ENCODE data around the gene TRPV6. TPM values are rescaled to one million over a fixed set of nuclear protein-coding genes. Genes with fewer than 3 reads are reported as not detected.

The TRPV6 gene
- total and polyA plus RNA-seq, 2 of the 4 experiments (the other 2 are of a cell fraction): 0.03 TPM; not detected in 1

DNA sequence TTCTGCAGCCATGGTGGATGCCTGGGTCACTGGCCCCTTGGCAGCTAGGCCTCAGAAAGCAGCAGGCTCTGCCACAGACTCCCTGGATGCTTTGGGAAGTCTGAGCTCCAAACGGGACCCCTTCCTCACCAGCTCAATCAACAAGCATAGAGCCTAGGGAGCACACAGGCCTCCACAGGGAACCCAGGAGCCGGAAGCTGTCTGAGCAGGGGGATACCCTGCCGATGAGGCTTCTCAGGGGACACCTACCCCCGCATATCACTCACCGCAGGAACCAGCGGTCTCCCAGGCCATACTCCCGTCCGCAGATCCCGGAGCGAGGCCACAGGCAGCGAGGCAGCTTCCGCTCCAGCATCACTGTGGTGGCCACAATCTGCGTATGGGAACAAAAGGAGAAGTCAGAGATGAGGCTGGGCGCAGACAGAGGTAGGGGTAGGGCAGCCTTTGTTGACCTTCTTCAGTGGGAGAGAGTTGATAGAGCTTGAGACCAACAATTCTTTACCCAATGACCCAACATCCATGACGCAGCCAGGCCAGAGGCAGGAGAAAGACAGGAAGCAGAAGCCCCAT lies 13.4 kb downstream of the TRPV6 start:
- Histone ChIP-seq H4K5ac (ENCODE audit: low read depth, low read length) (no peak overlapping the region), H3K23ac (ENCODE audit: low read depth, low read length) (no peak overlapping the region), H3K36me3 (ENCODE audit: control insufficient read depth, insufficient read depth, low read length) (no peaks in the 10 kb centered on the region), H3K4ac (ENCODE audit: low read depth, low read length) (no peak overlapping the region), H2BK15ac (ENCODE audit: low read depth, low read length) (no peak overlapping the region), H4K8ac (ENCODE audit: low read depth in 2 of 2, low read length in 2 of 2) (no peak overlapping the region), H3K14ac (replicated peaks; ENCODE audit: low read depth, low read length) (no peak overlapping the region), H3K4me2 (ENCODE audit: low read depth, low read length) (no peak overlapping the region), H3K9me3 (ENCODE audit: control insufficient read depth, insufficient read depth, low read length) (no peaks in the 10 kb centered on the region; the same call in 1 of the 2 replicates), H2BK5ac (ENCODE audit: low read depth, low read length, poor library complexity, severe bottlenecking) (no peak overlapping the region), H3K9me1 (ENCODE audit: insufficient read depth, low read length) (no peaks in the 10 kb centered on the region), H4K91ac (ENCODE audit: insufficient read depth, low read depth, low read length) (no peak overlapping the region), H2BK20ac (ENCODE audit: low read depth, low read length) (no peak overlapping the region), H2AK5ac (ENCODE audit: low read depth, low read length) (no peak overlapping the region), H3K79me1 (ENCODE audit: low read depth in 1 of 2, low read length in 2 of 2) (no peaks in the 10 kb centered on the region), H3K4me1 (ENCODE audit: control insufficient read depth, insufficient read depth, low read length) (no peaks in the 10 kb centered on the region), H3K27ac (ENCODE audit: insufficient read depth, low read length) (no peak overlapping the region), H2BK120ac (ENCODE audit: low read depth, low read length) (no peak overlapping the region), H2AK9ac (replicated peaks; ENCODE audit: low read depth, low read length, poor library complexity) (no peak overlapping the region), H3K4me3 (ENCODE audit: insufficient read depth, low read depth, low read length) (no peak overlapping the region), H3K18ac (ENCODE audit: low read depth, low read length) (no peak overlapping the region), H4K20me1 (ENCODE audit: insufficient read depth, low read length) (no peaks in the 10 kb centered on the region), H3K27me3 (ENCODE audit: control insufficient read depth, insufficient read depth, low read length) (no peaks in the 10 kb centered on the region), H3K9ac (ENCODE audit: low read depth, low read length) (no peak overlapping the region), H2AFZ (replicated peaks; ENCODE audit: low read length, poor library complexity) (no peak overlapping the region), H3K56ac (ENCODE audit: extremely low read depth, insufficient read depth, low read length) (no peak overlapping the region)
- ATAC-seq (ENCODE audit: low read depth) (no peak), DNase-seq (no peak)
- dilution Hi-C loops (cut with HindIII; ENCODE audit: low sequenced_read_pairs, unreplicated experiment): no loop called here
- TF ChIP-seq POLR2A (IDR thresholded peaks at IDR 0.05; ENCODE audit: low read depth, low read length) (no peak), RCOR1 (IDR thresholded peaks at IDR 0.05; ENCODE audit: insufficient replicate concordance, low read length) (no peak), CEBPB (IDR thresholded peaks at IDR 0.05; ENCODE audit: low read depth, low read length) (no peak), MAZ (IDR thresholded peaks at IDR 0.05; ENCODE audit: borderline replicate concordance, low read depth, low read length) (no peak), SMC3 (IDR thresholded peaks at IDR 0.05; ENCODE audit: low read depth, low read length) (no peak), MAFK (IDR thresholded peaks at IDR 0.05; ENCODE audit: low read depth, low read length) (no peak), MXI1 (IDR thresholded peaks at IDR 0.05; ENCODE audit: borderline replicate concordance, low read depth, low read length) (no peak), FOS (IDR thresholded peaks at IDR 0.05; ENCODE audit: low read depth, low read length) (no peak), CHD1 (IDR thresholded peaks at IDR 0.05; ENCODE audit: low read depth, low read length) (no peak), RFX5 (IDR thresholded peaks at IDR 0.05; ENCODE audit: low read depth, low read length) (no peak)
- TF ChIP-seq, protein P1, sequence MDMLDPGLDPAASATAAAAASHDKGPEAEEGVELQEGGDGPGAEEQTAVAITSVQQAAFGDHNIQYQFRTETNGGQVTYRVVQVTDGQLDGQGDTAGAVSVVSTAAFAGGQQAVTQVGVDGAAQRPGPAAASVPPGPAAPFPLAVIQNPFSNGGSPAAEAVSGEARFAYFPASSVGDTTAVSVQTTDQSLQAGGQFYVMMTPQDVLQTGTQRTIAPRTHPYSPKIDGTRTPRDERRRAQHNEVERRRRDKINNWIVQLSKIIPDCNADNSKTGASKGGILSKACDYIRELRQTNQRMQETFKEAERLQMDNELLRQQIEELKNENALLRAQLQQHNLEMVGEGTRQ (IDR thresholded peaks at IDR 0.05; ENCODE audit: low read depth, low read length): no peak
- 80% methylated on average over 2 of the region's 15 CpGs; no CpG with 5 or more reads in 1 of the 2 experiments for WGBS, 2 experiments (ENCODE audit: extremely low coverage in 2 of 2, insufficient read length in 1 of 2)
- CTCF ChIA-PET: interaction anchor here (0.9 to 1.1 kb wide), 2 partner anchors 14 to 89 kb away, joined by 4 to 9 read pairs; no protein-coding TSS in a partner anchor
- POLR2A ChIA-PET (ENCODE audit: unreplicated experiment): no interaction called here
- intact Hi-C loops (cut with micrococcal nuclease): no loop called here
- BruUV-seq (replicated peaks): no TSS peak
- in situ Hi-C loops (cut with MboI; ENCODE audit: low sequenced_read_pairs): no loop called here
